Measurements from ENCODE around the gene ABHD8. TPM values are rescaled to one million over a fixed set of nuclear protein-coding genes. Genes with fewer than 3 reads are reported as not detected.

Gene ABHD8
- total RNA-seq, 1 donor from 2014 or later, result 6.1 TPM

- no peaks in the 10 kb centered on the region for H3K27me3 ChIP-seq (ENCODE audit: control insufficient read depth, insufficient read depth, low read length)
- DNase-seq (ENCODE audit: low read depth), result peak; percentile 99
- TF ChIP-seq CTCF (IDR thresholded peaks at IDR 0.05; ENCODE audit: insufficient read depth, low read length, severe bottlenecking), result peak; percentile 94
- H3K36me3 ChIP-seq (ENCODE audit: control insufficient read depth, insufficient read depth, low read length), result no peaks in the 10 kb centered on the region
- H3K4me3 ChIP-seq (ENCODE audit: low read depth, low read length), result peak within 1 kb of the TSS; percentile 64
- FAIRE-seq, result no peak
Measured at GRCh38 chr19:17305517-17306284, 2.5 kb upstream of the ABHD8 start, which contains the start of gene MRPL34. MRPL34 (plus strand) TSS chr19:17305872; CDS start chr19:17305893, 21 bp downstream.

- Histone ChIP-seq H3K36me3 (ENCODE audit: control insufficient read depth, insufficient read depth, low read length) (no peaks in the 10 kb centered on the region), H3K4me3 (ENCODE audit: low read depth, low read length) (no peak overlapping the region), H3K27me3 (ENCODE audit: control insufficient read depth, insufficient read depth, low read length) (no peaks in the 10 kb centered on the region)
- FAIRE-seq, result no peak
- no peak for TF ChIP-seq CTCF (IDR thresholded peaks at IDR 0.05; ENCODE audit: insufficient read depth, low read length, severe bottlenecking)
- no peak for DNase-seq (ENCODE audit: low read depth)
Measured at GRCh38 chr19:17305216-17305516, 1.9 kb upstream of the ABHD8 start.

GRCh38 chr19:17304386-17305215 lies 1.4 kb upstream of the ABHD8 start:
- H3K27me3 ChIP-seq (ENCODE audit: control insufficient read depth, insufficient read depth, low read length), result no peaks in the 10 kb centered on the region
- H3K4me3 ChIP-seq (ENCODE audit: low read depth, low read length), result no peak overlapping the region
- H3K36me3 ChIP-seq (ENCODE audit: control insufficient read depth, insufficient read depth, low read length), result no peaks in the 10 kb centered on the region
- peak; percentile 86 for DNase-seq (ENCODE audit: low read depth)
- no peak for TF ChIP-seq CTCF (IDR thresholded peaks at IDR 0.05; ENCODE audit: insufficient read depth, low read length, severe bottlenecking)
- FAIRE-seq, result no peak

GRCh38 chr19:17303940-17304267 lies 679 bp upstream of the ABHD8 start:
- H3K27me3 ChIP-seq (ENCODE audit: control insufficient read depth, insufficient read depth, low read length), result no peaks in the 10 kb centered on the region
- no peak for FAIRE-seq
- no peak for TF ChIP-seq CTCF (IDR thresholded peaks at IDR 0.05; ENCODE audit: insufficient read depth, low read length, severe bottlenecking)
- no peaks in the 10 kb centered on the region for H3K36me3 ChIP-seq (ENCODE audit: control insufficient read depth, insufficient read depth, low read length)
- peak; percentile 70 for DNase-seq (ENCODE audit: low read depth)
- no peak overlapping the region for H3K4me3 ChIP-seq (ENCODE audit: low read depth, low read length)

GRCh38 chr19:17302391-17303166 lies 646 bp downstream of the ABHD8 start:
- no peak for FAIRE-seq
- H3K27me3 ChIP-seq (ENCODE audit: control insufficient read depth, insufficient read depth, low read length), result no peaks in the 10 kb centered on the region
- no peaks in the 10 kb centered on the region for H3K36me3 ChIP-seq (ENCODE audit: control insufficient read depth, insufficient read depth, low read length)
- H3K4me3 ChIP-seq (ENCODE audit: low read depth, low read length), result peak overlapping the region; percentile 70
- no peak for TF ChIP-seq CTCF (IDR thresholded peaks at IDR 0.05; ENCODE audit: insufficient read depth, low read length, severe bottlenecking)
- peak; percentile 20 for DNase-seq (ENCODE audit: low read depth)

All from bronchial epithelial cell (primary cell).